NCI-H2081 (cell line): Measurements from ENCODE around the gene MYH1.

Source experiments
- DNase-seq, 2 experiments: peaks; one replicate each; lab custom pipeline; 2025; lab: John Stamatoyannopoulos, UW

MYH1 gene

DNA sequence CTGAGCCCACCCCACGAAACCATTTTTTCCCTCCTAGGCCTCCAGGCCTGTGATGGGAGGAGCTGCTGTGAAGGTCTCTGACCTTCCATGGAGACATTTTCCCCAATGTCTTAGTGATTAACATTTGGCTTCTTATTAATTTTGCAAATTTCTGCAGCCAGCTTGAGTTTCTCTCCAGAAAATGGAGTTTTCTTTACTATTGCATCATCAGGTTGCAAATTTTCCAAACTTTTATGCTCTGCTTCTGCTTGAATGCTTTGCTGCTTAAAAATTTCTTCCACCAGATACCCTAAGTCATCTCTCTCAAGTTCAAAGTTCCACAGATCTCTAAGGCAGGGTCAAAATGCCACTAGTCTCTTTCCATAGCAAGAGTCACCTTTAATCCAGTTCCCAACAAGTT lies 36.1 kb downstream of the MYH1 start:
- no peak for DNase-seq

DNA sequence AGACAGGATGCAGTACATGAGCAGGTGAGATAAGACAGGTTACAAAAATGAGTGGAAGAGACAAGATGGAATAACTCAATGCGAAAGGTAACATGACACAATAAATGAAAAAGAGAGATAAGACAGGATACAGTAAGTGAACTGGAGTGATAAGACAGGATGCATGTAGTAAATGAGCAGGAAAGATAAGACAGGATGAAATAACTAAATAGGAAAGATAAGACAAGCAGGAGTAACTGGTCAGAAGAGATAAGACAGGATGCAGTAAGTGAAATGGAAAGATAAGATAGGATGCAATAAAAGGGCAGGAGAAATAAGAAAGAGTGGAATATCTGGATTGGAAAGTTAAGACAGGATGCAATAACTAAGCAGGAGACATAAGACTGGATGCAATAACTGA lies 40.6 kb downstream of the MYH1 start:
- no peak for DNase-seq

DNA sequence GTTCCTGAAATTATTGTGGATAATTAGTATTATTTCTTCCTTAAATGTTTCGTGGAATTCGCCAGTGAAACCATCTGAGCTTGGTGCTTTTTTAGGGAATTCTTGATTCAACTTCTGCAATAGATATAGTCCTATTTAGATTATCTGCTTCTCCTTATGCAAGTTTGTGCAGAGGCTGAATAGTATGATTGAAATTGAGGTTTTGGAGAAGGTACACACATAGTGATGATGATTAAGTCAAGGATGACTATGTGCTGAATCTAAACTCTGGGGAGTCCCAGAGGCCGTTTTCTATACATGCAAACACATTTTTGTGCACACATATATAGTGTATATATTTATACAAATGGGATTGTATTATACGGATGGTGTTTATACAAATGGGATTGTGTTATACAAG lies 43.8 kb downstream of the MYH1 start:
- DNase-seq: no peak

DNA sequence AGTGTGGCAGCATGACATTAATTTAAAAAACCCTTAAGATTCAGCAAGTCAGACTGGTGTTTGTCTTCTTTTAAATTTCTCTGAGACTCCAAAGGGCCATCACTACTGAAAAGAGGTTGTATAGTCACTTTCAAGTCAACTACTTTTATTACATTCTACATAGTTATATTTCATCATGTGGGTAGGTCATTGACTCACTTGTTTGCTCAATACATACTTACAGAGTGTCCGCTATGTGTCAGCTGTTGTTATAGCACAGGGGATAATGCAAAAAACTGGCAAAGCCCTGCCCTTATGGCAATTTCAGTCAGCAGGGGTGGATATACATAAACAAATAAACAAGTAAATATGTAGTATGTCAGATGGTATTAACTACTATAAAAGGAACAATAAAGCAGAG lies 46.5 kb downstream of the MYH1 start:
- DNase-seq: no peak

DNA sequence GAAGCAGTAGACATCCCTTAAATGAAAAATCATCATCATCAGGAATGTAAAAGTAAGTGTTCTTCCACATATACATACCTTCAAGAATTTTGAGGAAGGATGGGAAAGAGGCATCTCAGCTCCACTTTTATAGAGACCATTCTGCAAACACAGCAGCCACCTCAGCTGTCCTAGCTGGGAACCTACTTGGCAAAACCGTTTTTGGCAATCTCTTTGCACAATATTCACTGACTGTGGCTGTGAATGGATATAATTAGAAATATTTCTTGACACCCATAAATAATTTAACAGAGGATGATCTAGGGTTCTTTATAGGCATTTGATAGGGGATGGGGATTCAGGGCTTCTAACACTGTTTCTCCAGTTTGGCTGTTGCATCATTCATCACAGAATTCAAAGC lies 48.9 kb downstream of the MYH1 start, which contains the start of gene MYH4:
Gene MYH4 (minus strand): TSS at position 101 of the 400 bp plus-strand sequence. CDS start 2,814 bp downstream, outside the sequence.
- DNase-seq: no peak

DNA sequence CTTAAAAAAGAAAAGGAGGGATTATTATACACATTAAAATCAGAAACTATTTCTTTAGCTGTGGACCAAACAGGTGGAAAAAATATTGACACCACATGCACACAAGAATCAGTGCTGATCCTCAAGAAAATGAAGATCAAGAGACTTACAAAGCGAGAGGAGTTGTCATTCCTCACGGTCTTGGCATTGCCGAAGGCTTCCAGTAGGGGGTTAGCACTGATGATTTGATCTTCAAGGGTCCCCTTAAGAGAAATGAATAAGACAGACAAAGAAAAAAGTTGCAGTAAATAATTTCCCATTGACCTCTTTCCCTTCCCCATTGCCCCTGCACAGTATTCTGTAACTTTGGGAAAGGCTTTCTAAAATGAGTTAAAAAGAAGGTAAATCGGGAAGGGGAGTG lies 54.9 kb downstream of the MYH1 start:
- no peak for DNase-seq

DNA sequence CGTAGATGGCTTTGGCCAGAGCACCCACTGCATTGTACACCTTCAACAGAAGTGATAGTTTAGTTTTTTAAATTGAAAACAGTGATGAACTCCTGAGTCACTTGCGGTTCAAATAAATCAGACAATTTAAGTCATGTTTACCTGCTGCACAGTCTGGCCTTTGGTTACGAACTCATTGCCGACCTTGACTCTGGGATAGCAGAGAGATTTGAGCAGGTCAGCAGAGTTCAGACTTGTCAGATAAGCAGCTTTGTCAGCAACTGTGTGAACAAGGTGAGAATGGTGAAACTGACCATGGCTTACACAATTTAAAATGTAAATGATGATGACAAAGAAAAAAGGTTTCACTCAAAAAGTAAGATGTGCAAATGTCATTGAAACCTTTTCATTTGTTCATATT lies 58.3 kb downstream of the MYH1 start:
- no peak for DNase-seq

DNA sequence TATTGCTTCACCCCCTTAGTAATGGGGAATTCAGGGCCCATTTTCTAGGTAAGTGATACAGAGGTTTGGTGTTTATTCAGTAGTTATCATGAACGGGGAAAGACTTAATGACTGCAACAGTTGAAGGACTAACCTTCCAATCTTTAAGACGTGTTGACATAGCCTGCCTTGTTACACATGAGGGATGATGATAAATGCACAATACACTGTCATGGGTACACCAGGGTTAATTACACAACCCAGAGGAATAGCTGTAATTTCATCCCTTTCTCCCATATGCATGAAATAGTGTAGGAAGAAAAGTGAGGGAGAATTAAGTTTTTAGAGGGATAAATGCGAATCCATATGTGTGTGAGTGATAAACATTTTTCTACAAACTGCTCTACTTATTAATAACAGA lies 59.6 kb downstream of the MYH1 start:
- DNase-seq: no peak

DNA sequence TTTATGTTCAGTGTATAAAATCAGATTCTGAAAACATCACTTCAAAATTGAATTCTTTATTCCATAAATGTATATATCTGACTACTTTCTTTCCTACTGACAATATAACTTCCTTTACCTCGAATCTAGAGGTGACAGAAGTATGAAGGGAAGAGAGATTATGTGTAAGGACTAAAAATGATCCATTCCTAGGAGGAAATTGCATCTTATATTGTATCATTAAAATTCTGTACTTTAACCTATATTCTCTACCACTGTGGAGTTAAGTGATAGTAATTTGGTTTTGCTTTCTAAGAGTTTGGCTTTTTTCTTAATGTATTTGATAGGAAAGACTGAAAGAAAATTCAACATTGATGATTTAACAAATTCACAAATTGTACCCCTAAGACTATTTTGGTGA lies 60.4 kb downstream of the MYH1 start:
- DNase-seq: no peak

DNA sequence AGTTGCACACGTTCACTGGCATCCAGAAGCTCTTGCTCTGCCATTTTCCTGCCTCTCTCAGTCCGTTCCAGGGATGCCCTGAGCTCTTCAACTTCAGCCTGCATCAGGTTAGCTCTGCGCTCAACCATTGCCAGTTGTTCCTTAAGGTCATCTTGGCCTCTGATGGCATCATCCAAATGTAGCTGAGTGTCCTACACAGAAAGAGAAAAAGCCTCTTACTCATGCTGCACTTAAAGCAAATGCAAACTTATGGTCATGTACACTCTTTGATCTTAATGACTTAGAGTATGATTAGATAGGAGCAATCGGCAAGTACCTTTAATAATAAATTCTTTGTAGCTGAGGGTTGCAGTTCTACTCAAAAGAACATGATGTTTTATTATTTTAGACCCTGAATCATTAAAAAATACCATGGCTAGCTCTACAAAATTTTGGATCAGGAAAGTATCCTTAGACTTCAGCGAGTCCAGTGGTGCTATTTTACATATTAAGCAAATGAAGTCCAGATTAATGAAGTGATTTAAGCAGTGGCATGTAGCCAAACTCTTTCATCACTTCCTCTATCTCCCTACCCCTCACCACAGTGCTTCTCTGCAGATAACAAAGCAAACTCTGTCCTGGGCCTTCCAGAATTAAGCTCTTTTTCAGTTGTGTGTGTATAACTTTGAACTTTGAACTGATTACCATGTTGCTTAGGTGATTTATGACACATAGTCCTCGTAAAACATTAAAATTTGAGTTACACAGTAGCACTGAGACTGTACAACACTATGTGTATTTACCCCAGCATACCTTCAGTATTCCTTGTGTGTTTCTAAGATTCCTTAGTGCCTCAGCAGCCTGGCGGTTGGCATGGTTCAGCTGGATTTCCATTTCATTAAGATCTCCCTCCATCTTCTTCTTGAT lies 71.1 kb downstream of the MYH1 start:
- no peak for DNase-seq
